ENCODE data around the gene B4GAT1.

DNA sequence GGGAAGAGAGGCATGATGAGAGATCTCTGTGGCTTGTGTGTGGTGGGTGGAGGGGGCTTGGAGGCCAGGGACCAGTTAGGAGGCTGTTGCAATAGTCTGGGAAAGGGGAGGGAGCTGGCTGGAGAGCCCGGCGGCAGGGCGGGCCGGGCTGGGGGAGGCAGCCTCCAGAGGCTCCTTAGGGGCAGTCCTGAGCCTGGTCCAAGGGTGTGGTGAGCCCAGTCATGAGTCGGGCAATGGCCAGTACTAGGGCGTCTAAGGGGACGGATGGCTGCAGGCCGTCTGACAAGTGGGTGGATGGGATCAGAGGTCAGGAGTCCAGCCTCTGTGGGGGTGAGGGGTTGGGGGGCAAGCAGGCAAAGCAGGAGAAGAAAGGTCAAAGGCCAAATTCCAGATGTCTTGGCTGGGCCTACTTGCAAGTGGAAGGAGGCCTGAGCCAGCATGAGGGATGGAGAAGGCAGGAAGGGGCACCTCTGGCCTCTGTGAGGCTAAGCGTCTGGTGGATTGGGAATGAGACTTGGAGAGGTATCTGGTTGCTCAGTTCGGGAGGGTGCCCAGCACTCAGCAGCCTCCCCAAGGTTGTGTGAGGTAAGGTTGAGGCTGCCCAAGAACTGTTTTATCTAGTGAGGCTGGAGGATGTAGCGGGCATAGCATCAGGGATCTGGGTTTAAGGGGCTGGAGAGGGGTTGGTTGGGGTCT lies 24.5 kb downstream of the B4GAT1 start:
- TF ChIP-seq, protein P1, sequence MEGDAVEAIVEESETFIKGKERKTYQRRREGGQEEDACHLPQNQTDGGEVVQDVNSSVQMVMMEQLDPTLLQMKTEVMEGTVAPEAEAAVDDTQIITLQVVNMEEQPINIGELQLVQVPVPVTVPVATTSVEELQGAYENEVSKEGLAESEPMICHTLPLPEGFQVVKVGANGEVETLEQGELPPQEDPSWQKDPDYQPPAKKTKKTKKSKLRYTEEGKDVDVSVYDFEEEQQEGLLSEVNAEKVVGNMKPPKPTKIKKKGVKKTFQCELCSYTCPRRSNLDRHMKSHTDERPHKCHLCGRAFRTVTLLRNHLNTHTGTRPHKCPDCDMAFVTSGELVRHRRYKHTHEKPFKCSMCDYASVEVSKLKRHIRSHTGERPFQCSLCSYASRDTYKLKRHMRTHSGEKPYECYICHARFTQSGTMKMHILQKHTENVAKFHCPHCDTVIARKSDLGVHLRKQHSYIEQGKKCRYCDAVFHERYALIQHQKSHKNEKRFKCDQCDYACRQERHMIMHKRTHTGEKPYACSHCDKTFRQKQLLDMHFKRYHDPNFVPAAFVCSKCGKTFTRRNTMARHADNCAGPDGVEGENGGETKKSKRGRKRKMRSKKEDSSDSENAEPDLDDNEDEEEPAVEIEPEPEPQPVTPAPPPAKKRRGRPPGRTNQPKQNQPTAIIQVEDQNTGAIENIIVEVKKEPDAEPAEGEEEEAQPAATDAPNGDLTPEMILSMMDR (IDR thresholded peaks at IDR 0.05): no peak
- no peak for TF ChIP-seq POLR2A (IDR thresholded peaks at IDR 0.05)
